ENCODE measurements around the gene UBTF.

Gene UBTF

DNA sequence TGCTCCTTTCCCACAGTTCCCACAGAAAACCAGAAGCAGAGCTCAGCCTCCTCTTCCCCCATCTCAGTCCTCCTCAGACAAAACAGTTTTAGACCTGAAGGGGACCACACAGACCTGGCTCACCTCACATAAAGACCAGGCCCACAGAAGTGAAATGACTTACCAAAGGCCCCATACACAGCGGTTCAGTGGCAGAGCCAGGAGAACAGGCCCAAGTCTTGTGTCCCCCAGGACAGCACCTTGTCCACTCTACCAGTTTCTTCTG lies 5.3 kb downstream of the UBTF start:
- Histone ChIP-seq H3K4me1 (ENCODE audit: control insufficient read depth, insufficient read depth, low read length) (no peaks in the 10 kb centered on the region), H3K36me3 (ENCODE audit: control insufficient read depth in 2 of 2, insufficient read depth in 1 of 2, low read length in 2 of 2) (peaks cover 20 to 81% of the 10 kb centered on the region in 2 experiments), H3K4me3 (ENCODE audit: low read depth, low read length) (no peak overlapping the region), H3K9me3 (ENCODE audit: control insufficient read depth, insufficient read depth, low read depth, low read length) (no peaks in the 10 kb centered on the region), H3K27ac (ENCODE audit: extremely low read depth, low read depth, low read length) (no peak overlapping the region)
- CTCF ChIA-PET, result interaction anchor here (0.6 to 1.2 kb wide), 3 partner anchors 117 to 427 kb away, joined by 3 read pairs; no protein-coding TSS in a partner anchor
- POLR2A ChIA-PET, result interaction anchor here (0.7 to 1.8 kb wide), 2 partner anchors 14 to 288 kb away, joined by 3 to 7 read pairs; partner anchors contain the start of gene ATXN7L3
- TF ChIP-seq KLF8 (tag by site-specific recombination; IDR thresholded peaks at IDR 0.05) (no peak), ZNF513 (tag by site-specific recombination; IDR thresholded peaks at IDR 0.05) (no peak), ZBTB48 (tag by site-specific recombination; IDR thresholded peaks at IDR 0.05) (no peak), ZNF664 (tag by site-specific recombination; IDR thresholded peaks at IDR 0.05) (no peak), OSR2 (tag by site-specific recombination; IDR thresholded peaks at IDR 0.05) (no peak), ZNF266 (tag by site-specific recombination; IDR thresholded peaks at IDR 0.05; ENCODE audit: low read depth) (no peak), ZNF654 (tag by site-specific recombination; IDR thresholded peaks at IDR 0.05; ENCODE audit: low read depth) (no peak), ZNF132 (tag by site-specific recombination; IDR thresholded peaks at IDR 0.05; ENCODE audit: borderline replicate concordance) (no peak), ZNF791 (tag by site-specific recombination; IDR thresholded peaks at IDR 0.05) (no peak), ZNF24 (tag by site-specific recombination; IDR thresholded peaks at IDR 0.05) (no peak), ZBTB1 (tag by site-specific recombination; IDR thresholded peaks at IDR 0.05) (no peak), ZNF157 (tag by site-specific recombination; IDR thresholded peaks at IDR 0.05) (no peak), ZNF660 (tag by site-specific recombination; IDR thresholded peaks at IDR 0.05) (no peak)
- TF ChIP-seq, protein P1, sequence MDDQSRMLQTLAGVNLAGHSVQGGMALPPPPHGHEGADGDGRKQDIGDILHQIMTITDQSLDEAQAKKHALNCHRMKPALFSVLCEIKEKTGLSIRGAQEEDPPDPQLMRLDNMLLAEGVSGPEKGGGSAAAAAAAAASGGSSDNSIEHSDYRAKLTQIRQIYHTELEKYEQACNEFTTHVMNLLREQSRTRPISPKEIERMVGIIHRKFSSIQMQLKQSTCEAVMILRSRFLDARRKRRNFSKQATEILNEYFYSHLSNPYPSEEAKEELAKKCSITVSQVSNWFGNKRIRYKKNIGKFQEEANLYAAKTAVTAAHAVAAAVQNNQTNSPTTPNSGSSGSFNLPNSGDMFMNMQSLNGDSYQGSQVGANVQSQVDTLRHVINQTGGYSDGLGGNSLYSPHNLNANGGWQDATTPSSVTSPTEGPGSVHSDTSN (CRISPR knock-in tag; IDR thresholded peaks at IDR 0.05), result no peak

DNA sequence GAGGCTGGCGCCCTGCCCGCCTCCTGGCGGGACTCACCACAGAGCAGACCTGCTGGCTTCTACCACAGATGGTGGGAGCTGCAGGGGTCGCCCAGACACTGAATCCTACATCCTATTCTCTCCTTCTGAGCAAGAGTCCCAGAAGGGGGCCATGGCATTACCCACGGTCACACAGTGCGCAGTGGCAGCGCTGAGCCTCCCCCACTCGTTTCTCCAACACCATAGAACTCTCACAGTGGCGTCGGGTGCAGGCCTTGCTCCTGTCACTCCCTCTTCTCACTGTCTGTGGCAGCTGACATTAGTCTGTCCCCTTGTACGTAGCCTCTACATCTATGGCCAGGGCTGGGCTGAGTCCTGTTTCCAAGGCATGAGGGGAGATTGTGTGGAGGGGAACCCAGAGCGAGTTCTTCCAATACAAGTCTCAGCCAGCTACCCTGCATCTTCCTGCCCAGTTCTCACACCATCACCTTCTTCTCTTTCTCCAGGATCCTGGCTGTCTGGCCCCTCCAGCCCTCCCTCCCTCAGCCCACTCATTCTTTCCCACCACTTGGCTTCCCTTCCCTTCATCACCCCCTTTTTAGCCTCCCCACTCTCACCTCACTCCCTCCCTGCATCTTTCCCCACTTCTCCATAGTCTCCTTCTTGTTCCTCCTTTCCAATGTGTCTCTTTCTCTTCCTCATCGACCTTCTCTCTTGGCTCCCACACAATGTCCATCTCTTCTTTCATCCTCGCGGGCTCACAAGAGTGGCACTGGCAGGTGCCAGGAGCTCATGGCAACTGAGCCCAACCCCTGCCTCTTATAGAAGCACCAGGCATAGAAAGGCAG lies 5.9 kb downstream of the UBTF start:
- TF ChIP-seq ZIC2 (tag by site-specific recombination; IDR thresholded peaks at IDR 0.05) (peak; percentile 63), ZNF112 (tag by site-specific recombination; IDR thresholded peaks at IDR 0.05) (no peak), ZNF274 (IDR thresholded peaks at IDR 0.05; ENCODE audit: low read length) (no peak), ZNF274 (tag by site-specific recombination; IDR thresholded peaks at IDR 0.05; ENCODE audit: borderline replicate concordance) (0 out of 2 replicates have a peak, but pooled peaks have one; percentile 39), ZNF560 (tag by site-specific recombination; IDR thresholded peaks at IDR 0.05; ENCODE audit: borderline replicate concordance) (no peak), PRDM1 (tag by site-specific recombination; IDR thresholded peaks at IDR 0.05) (0 out of 2 replicates have a peak, but pooled peaks have one; percentile 44), ZNF23 (tag by site-specific recombination; IDR thresholded peaks at IDR 0.05; ENCODE audit: borderline replicate concordance) (no peak), ZFP37 (tag by site-specific recombination; IDR thresholded peaks at IDR 0.05) (no peak), ZFP41 (tag by site-specific recombination; IDR thresholded peaks at IDR 0.05; ENCODE audit: borderline replicate concordance) (no peak), ZNF16 (tag by site-specific recombination; IDR thresholded peaks at IDR 0.05; ENCODE audit: low read depth) (no peak)
- TF ChIP-seq, protein P2, sequence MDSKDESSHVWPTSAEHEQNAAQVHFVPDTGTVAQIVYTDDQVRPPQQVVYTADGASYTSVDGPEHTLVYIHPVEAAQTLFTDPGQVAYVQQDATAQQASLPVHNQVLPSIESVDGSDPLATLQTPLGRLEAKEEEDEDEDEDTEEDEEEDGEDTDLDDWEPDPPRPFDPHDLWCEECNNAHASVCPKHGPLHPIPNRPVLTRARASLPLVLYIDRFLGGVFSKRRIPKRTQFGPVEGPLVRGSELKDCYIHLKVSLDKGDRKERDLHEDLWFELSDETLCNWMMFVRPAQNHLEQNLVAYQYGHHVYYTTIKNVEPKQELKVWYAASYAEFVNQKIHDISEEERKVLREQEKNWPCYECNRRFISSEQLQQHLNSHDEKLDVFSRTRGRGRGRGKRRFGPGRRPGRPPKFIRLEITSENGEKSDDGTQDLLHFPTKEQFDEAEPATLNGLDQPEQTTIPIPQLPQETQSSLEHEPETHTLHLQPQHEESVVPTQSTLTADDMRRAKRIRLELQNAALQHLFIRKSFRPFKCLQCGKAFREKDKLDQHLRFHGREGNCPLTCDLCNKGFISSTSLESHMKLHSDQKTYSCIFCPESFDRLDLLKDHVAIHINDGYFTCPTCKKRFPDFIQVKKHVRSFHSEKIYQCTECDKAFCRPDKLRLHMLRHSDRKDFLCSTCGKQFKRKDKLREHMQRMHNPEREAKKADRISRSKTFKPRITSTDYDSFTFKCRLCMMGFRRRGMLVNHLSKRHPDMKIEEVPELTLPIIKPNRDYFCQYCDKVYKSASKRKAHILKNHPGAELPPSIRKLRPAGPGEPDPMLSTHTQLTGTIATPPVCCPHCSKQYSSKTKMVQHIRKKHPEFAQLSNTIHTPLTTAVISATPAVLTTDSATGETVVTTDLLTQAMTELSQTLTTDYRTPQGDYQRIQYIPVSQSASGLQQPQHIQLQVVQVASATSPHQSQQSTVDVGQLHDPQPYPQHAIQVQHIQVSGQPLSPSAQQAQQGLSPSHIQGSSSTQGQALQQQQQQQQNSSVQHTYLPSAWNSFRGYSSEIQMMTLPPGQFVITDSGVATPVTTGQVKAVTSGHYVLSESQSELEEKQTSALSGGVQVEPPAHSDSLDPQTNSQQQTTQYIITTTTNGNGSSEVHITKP (tag by site-specific recombination; IDR thresholded peaks at IDR 0.05), result peak; percentile 44; the same call in 1 of the 2 replicates
- H3K4me3 ChIP-seq (ENCODE audit: low read depth, low read length), result no peak overlapping the region
- no peaks in the 10 kb centered on the region for H3K4me1 ChIP-seq (ENCODE audit: control insufficient read depth, insufficient read depth, low read length)
- H3K9me3 ChIP-seq (ENCODE audit: control insufficient read depth, insufficient read depth, low read depth, low read length), result no peaks in the 10 kb centered on the region
- no peak overlapping the region for H3K27ac ChIP-seq (ENCODE audit: extremely low read depth, low read depth, low read length)
- ChIA-PET CTCF (interaction anchor here (0.6 to 0.7 kb wide), 2 partner anchors 15 to 427 kb away, joined by 3 read pairs; no protein-coding TSS in a partner anchor), POLR2A (interaction anchor here (0.6 to 1.8 kb wide), 4 partner anchors 14 to 287 kb away, joined by 3 to 7 read pairs (median 3); partner anchors contain the start of genes ATXN7L3 and GRN)
- peaks cover 26 to 87% of the 10 kb centered on the region in 2 experiments for H3K36me3 ChIP-seq (ENCODE audit: control insufficient read depth in 2 of 2, insufficient read depth in 1 of 2, low read length in 2 of 2)

Measured in HEK293 (cell line).